ENCODE results near the gene RAB11FIP4. TPM values are rescaled to one million over a fixed set of nuclear protein-coding genes. Genes with fewer than 3 reads are reported as not detected.

The RAB11FIP4 gene
- total and polyA plus RNA-seq, 10 of the 15 experiments (the other 5 are each of a cell fraction or from before 2014, with no cell fraction given) = 1.4 to 27.0 (median 17.6) TPM

- no peak for TF ChIP-seq CHD2 (IDR thresholded peaks at IDR 0.05; ENCODE audit: borderline replicate concordance, low read depth, low read length)
- no peak for TF ChIP-seq SREBF2 (IDR thresholded peaks at IDR 0.05; ENCODE audit: low read length)
- TF ChIP-seq TCF12 (IDR thresholded peaks at IDR 0.05; ENCODE audit: low read depth, low read length) = no peak
- TF ChIP-seq ATF7 (IDR thresholded peaks at IDR 0.05; ENCODE audit: low read depth) = no peak
- no peak for TF ChIP-seq NKRF (conservative IDR thresholded peaks at IDR 0.05)
- TF ChIP-seq, protein P1, sequence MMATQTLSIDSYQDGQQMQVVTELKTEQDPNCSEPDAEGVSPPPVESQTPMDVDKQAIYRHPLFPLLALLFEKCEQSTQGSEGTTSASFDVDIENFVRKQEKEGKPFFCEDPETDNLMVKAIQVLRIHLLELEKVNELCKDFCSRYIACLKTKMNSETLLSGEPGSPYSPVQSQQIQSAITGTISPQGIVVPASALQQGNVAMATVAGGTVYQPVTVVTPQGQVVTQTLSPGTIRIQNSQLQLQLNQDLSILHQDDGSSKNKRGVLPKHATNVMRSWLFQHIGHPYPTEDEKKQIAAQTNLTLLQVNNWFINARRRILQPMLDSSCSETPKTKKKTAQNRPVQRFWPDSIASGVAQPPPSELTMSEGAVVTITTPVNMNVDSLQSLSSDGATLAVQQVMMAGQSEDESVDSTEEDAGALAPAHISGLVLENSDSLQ (IDR thresholded peaks at IDR 0.05) = no peak
- TF ChIP-seq FOS (IDR thresholded peaks at IDR 0.05; ENCODE audit: borderline replicate concordance, extremely low read depth, insufficient read length) = no peak
- TF ChIP-seq SMAD5 (IDR thresholded peaks at IDR 0.05; ENCODE audit: low read depth) = no peak
- TF ChIP-seq SUPT20H (IDR thresholded peaks at IDR 0.05; ENCODE audit: borderline replicate concordance, control insufficient read depth, low read depth, low read length) = no peak
Observed at GRCh38 chr17:31549121-31549524, 157.6 kb downstream of the RAB11FIP4 start (continued).
